PC-3 (cell line): ENCODE measurements around the gene TAF6.

Experiments
- CTCF ChIP-seq: fragments of 300-600 bp; sonication (generic); conservative IDR thresholded peaks from 2 replicates; pipeline ENCODE4 v1.5.1; 2017; ENCODE audit warnings: antibody characterized with exemption, low read depth, mild to moderate bottlenecking, low read length
- EZH2 ChIP-seq: fragments of 300-600 bp; sonication (generic); IDR thresholded peaks from one replicate; pipeline ENCODE4 v1.6.1; 2017; ENCODE audit warnings: antibody characterized with exemption, mild to moderate bottlenecking, low read length; ENCODE audit not compliant: unreplicated experiment
- EZH2phosphoT487 ChIP-seq: fragments of 300-600 bp; sonication (generic); IDR thresholded peaks from 2 replicates; pipeline ENCODE4 v1.6.1; 2018; ENCODE audit warnings: mild to moderate bottlenecking, antibody characterized with exemption, low read length, borderline replicate concordance

GRCh38 chr7:100128637-100128963 lies 9.4 kb upstream of the TAF6 start:
- TF ChIP-seq CTCF (no peak), EZH2phosphoT487 (no peak), EZH2 (no peak)
